GM23338 (cell line): ENCODE measurements around the gene GFRA4. TPM values are rescaled to one million over a fixed set of nuclear protein-coding genes. Genes with fewer than 3 reads are reported as not detected.

Source experiments
- EZH2 ChIP-seq: fragments of 200-600 bp; sonication (generic); IDR thresholded peaks from one replicate; pipeline ENCODE4 v1.8.0; 2017; ENCODE audit warnings: antibody characterized with exemption, mild to moderate bottlenecking, low read depth; ENCODE audit not compliant: unreplicated experiment
- JUNB ChIP-seq: IDR thresholded peaks from one replicate; pipeline ENCODE4 v1.6.1; 2016; ENCODE audit warnings: antibody characterized with exemption; ENCODE audit not compliant: unreplicated experiment
- NANOG ChIP-seq: IDR thresholded peaks from 2 replicates; pipeline ENCODE4 v1.6.1; 2016; ENCODE audit warnings: antibody characterized with exemption, borderline replicate concordance
- polyA plus RNA-seq: library from polyadenylated mRNA; unstranded; fragments of >200 nt; fragmentation: Nextera tagmentation; extraction: Ambion mirVana; gene quantifications from 2 replicates; pipeline ENCODE4 v1.2.1, GENCODE V29; 2016
- total RNA-seq: library from RNA; depleted of rRNA; stranded (reverse); fragments of >200 nt; shearing (Covaris generic); gene quantifications from 2 replicates; pipeline ENCODE4 v1.2.3, GENCODE V29; 2014; rRNA removed
- TF ChIP-seq, protein P1 (sequence below): fragments of 250-450 bp; sonication (Bioruptor Pico); IDR thresholded peaks from 2 replicates; pipeline ENCODE4 v1.5.0; 2020; ENCODE audit warnings: mild to moderate bottlenecking, moderate library complexity

Gene GFRA4
- total and polyA plus RNA-seq, 2 experiments from 2014 or later = not detected

DNA sequence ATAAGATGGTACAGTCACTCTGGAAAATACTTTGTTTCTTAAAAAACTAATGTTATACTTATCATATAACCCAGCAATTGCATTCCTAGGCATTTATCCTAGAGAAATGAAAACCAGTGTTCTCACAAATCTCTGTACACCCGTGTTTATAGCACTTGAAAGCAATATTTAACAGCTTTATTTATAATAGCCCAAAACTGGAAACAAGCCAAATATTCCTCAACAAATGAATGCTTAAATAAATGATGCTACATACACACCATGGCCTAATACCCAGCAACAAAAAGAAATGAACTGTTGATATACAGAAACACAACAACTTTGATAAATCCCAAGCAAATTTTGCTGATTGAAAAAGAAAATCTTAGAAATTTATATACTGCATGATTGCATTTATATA lies 51.3 kb downstream of the GFRA4 start (continued):
- TF ChIP-seq, protein P1, sequence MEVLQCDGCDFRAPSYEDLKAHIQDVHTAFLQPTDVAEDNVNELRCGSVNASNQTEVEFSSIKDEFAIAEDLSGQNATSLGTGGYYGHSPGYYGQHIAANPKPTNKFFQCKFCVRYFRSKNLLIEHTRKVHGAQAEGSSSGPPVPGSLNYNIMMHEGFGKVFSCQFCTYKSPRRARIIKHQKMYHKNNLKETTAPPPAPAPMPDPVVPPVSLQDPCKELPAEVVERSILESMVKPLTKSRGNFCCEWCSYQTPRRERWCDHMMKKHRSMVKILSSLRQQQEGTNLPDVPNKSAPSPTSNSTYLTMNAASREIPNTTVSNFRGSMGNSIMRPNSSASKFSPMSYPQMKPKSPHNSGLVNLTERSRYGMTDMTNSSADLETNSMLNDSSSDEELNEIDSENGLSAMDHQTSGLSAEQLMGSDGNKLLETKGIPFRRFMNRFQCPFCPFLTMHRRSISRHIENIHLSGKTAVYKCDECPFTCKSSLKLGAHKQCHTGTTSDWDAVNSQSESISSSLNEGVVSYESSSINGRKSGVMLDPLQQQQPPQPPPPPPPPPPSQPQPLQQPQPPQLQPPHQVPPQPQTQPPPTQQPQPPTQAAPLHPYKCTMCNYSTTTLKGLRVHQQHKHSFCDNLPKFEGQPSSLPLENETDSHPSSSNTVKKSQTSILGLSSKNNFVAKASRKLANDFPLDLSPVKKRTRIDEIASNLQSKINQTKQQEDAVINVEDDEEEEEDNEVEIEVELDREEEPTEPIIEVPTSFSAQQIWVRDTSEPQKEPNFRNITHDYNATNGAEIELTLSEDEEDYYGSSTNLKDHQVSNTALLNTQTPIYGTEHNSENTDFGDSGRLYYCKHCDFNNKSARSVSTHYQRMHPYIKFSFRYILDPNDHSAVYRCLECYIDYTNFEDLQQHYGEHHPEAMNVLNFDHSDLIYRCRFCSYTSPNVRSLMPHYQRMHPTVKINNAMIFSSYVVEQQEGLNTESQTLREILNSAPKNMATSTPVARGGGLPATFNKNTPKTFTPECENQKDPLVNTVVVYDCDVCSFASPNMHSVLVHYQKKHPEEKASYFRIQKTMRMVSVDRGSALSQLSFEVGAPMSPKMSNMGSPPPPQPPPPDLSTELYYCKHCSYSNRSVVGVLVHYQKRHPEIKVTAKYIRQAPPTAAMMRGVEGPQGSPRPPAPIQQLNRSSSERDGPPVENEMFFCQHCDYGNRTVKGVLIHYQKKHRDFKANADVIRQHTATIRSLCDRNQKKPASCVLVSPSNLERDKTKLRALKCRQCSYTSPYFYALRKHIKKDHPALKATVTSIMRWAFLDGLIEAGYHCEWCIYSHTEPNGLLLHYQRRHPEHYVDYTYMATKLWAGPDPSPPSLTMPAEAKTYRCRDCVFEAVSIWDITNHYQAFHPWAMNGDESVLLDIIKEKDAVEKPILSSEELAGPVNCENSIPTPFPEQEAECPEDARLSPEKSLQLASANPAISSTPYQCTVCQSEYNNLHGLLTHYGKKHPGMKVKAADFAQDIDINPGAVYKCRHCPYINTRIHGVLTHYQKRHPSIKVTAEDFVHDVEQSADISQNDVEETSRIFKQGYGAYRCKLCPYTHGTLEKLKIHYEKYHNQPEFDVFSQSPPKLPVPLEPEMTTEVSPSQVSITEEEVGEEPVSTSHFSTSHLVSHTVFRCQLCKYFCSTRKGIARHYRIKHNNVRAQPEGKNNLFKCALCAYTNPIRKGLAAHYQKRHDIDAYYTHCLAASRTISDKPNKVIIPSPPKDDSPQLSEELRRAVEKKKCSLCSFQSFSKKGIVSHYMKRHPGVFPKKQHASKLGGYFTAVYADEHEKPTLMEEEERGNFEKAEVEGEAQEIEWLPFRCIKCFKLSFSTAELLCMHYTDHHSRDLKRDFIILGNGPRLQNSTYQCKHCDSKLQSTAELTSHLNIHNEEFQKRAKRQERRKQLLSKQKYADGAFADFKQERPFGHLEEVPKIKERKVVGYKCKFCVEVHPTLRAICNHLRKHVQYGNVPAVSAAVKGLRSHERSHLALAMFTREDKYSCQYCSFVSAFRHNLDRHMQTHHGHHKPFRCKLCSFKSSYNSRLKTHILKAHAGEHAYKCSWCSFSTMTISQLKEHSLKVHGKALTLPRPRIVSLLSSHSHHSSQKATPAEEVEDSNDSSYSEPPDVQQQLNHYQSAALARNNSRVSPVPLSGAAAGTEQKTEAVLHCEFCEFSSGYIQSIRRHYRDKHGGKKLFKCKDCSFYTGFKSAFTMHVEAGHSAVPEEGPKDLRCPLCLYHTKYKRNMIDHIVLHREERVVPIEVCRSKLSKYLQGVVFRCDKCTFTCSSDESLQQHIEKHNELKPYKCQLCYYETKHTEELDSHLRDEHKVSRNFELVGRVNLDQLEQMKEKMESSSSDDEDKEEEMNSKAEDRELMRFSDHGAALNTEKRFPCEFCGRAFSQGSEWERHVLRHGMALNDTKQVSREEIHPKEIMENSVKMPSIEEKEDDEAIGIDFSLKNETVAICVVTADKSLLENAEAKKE (CRISPR knock-in tag) = no peak
- TF ChIP-seq NANOG = no peak
- TF ChIP-seq JUNB = no peak
- TF ChIP-seq EZH2 = no peak

Other genes with a start within 250 kb of the GFRA4 start
- gene ATRN, start 192.4 kb downstream of the GFRA4 start, total RNA-seq = 14.7 and 18.3 TPM in 2 replicates
- gene ATRN, start 192.4 kb downstream of the GFRA4 start, polyA plus RNA-seq = 2.0 and 2.2 TPM in 2 replicates
- gene ADAM33, start 18.6 kb upstream of the GFRA4 start, total RNA-seq = 4.0 and 6.0 TPM in 2 replicates
- 2.4 and 2.8 TPM in 2 replicates for gene ADAM33, start 18.6 kb upstream of the GFRA4 start, polyA plus RNA-seq
- not detected in 2 replicates for gene SIGLEC1, start 49.2 kb upstream of the GFRA4 start, total RNA-seq
- not detected in 2 replicates for gene SIGLEC1, start 49.2 kb upstream of the GFRA4 start, polyA plus RNA-seq
- 6.4 and 6.5 TPM in 2 replicates for gene HSPA12B, start 69.3 kb upstream of the GFRA4 start, total RNA-seq
- 2.8 and 3.3 TPM in 2 replicates for gene HSPA12B, start 69.3 kb upstream of the GFRA4 start, polyA plus RNA-seq
- 79.0 and 86.6 TPM in 2 replicates for gene ADISSP, start 104.4 kb upstream of the GFRA4 start, total RNA-seq
- gene ADISSP, start 104.4 kb upstream of the GFRA4 start, polyA plus RNA-seq = 126 and 131 TPM in 2 replicates
- gene SPEF1, start 118.0 kb upstream of the GFRA4 start, total RNA-seq = 0.69 and 1.3 TPM in 2 replicates
- 0.68 and 0.85 TPM in 2 replicates for gene SPEF1, start 118.0 kb upstream of the GFRA4 start, polyA plus RNA-seq
- gene CENPB, start 123.3 kb upstream of the GFRA4 start, total RNA-seq = 44.3 and 52.1 TPM in 2 replicates
- gene CENPB, start 123.3 kb upstream of the GFRA4 start, polyA plus RNA-seq = 9.5 and 10.8 TPM in 2 replicates
- gene CDC25B, start 132.9 kb upstream of the GFRA4 start, total RNA-seq = 19.9 and 33.0 TPM in 2 replicates
- gene CDC25B, start 132.9 kb upstream of the GFRA4 start, polyA plus RNA-seq = 9.8 and 10.5 TPM in 2 replicates
- 1.2 and 1.8 TPM in 2 replicates for gene AP5S1, start 157.1 kb upstream of the GFRA4 start, total RNA-seq
- 1.8 and 2.8 TPM in 2 replicates for gene AP5S1, start 157.1 kb upstream of the GFRA4 start, polyA plus RNA-seq
- gene MAVS, start 183.4 kb upstream of the GFRA4 start, total RNA-seq = 21.8 and 21.9 TPM in 2 replicates
- gene MAVS, start 183.4 kb upstream of the GFRA4 start, polyA plus RNA-seq = 4.4 and 5.2 TPM in 2 replicates
- gene PANK2, start 226.0 kb upstream of the GFRA4 start, total RNA-seq = 63.4 and 72.0 TPM in 2 replicates
- 36.1 and 36.8 TPM in 2 replicates for gene PANK2, start 226.0 kb upstream of the GFRA4 start, polyA plus RNA-seq